Esophagus muscularis mucosa (tissue), 4 donors: Measurements from ENCODE around the gene CTH. TPM values are rescaled to one million over a fixed set of nuclear protein-coding genes. Genes with fewer than 3 reads are reported as not detected.

Experiments
- DNase-seq: peaks from one replicate; pipeline ENCODE4 v3.0.0-alpha.2; 2017; ENCODE audit errors: extremely low spot score
- H3K27ac ChIP-seq, 4 donors: fragments of 200-600 bp; sonication (generic); replicated peaks in 1 of 4; 1 replicate in 3 of 4; 2 replicates in 1 of 4; pipeline ENCODE4 v1.5.1; 2016 to 2019; ENCODE audit warnings: mild to moderate bottlenecking in 1 of 4
- H3K27me3 ChIP-seq, 4 donors: fragments of 200-600 bp; sonication (generic); one replicate each; pipeline versions ENCODE4 v1.5.1 to v1.6.0; 2016 to 2019
- H3K36me3 ChIP-seq, 4 donors: fragments of 200-600 bp; sonication (generic); one replicate each; pipeline ENCODE4 v1.5.1; 2016 to 2019
- H3K4me1 ChIP-seq, 4 donors: fragments of 200-600 bp; sonication (generic); one replicate each; pipeline ENCODE4 v1.5.1; 2016 to 2019
- H3K4me3 ChIP-seq, 4 donors: fragments of 200-600 bp; sonication (generic); 1 replicate in 2 of 4; 2 replicates in 2 of 4; pipeline ENCODE4 v1.5.1; 2016 to 2019; ENCODE audit warnings: mild to moderate bottlenecking in 4 of 4, moderate library complexity in 1 of 4
- H3K9me3 ChIP-seq, 4 donors: fragments of 200-600 bp; sonication (generic); 1 replicate in 3 of 4; 2 replicates in 1 of 4; pipeline ENCODE4 v1.5.1; 2016 to 2019
- EP300 ChIP-seq: sonication (generic); formaldehyde crosslinking; IDR thresholded peaks from one replicate; pipeline ENCODE4 v1.6.1; 2017; ENCODE audit warnings: antibody characterized with exemption
- POLR2A ChIP-seq: fragments of 450-650 bp; IDR thresholded peaks from one replicate; pipeline ENCODE4 v1.6.1; 2017; ENCODE audit warnings: antibody characterized with exemption, moderate library complexity, mild to moderate bottlenecking, low read depth
- WGBS: methylation state at CpG from one replicate; pipeline ENCODE4 v1.1.5; 2018; 5-methylcytosine and 5-hydroxymethylcytosine counted together
- intact Hi-C: fragments of 100-400 bp; cut with DNase I; formaldehyde crosslinking; loops from one replicate; pipeline ENCODE4 v1.15.1; 2023
- small RNA-seq, 3 donors: library from RNA; depleted of rRNA; stranded (forward); fragments of <200 nt; gene quantifications; one replicate each; pipeline ENCODE3, GENCODE V24; 2016
- total RNA-seq, 4 donors: library from RNA; depleted of rRNA; stranded (reverse); fragments of >200 nt; gene quantifications; one replicate each; pipeline versions ENCODE4 v1.1.0 to v1.2.1, GENCODE V29; 2016
- TF ChIP-seq, protein P1 (sequence below), 3 experiments: fragments of 200-600 bp in 2 of 3; fragments of 450-650 bp in 1 of 3; sonication (generic) in 2 of 3; IDR thresholded peaks; one replicate each; pipeline ENCODE4 v1.5.1; 2017 to 2019; ENCODE audit warnings: antibody characterized with exemption in 3 of 3, mild to moderate bottlenecking in 2 of 3, moderate library complexity in 1 of 3

Gene CTH
- total RNA-seq, 4 donors from 2014 or later: 1.1 to 5.0 (median 3.8) TPM

DNA sequence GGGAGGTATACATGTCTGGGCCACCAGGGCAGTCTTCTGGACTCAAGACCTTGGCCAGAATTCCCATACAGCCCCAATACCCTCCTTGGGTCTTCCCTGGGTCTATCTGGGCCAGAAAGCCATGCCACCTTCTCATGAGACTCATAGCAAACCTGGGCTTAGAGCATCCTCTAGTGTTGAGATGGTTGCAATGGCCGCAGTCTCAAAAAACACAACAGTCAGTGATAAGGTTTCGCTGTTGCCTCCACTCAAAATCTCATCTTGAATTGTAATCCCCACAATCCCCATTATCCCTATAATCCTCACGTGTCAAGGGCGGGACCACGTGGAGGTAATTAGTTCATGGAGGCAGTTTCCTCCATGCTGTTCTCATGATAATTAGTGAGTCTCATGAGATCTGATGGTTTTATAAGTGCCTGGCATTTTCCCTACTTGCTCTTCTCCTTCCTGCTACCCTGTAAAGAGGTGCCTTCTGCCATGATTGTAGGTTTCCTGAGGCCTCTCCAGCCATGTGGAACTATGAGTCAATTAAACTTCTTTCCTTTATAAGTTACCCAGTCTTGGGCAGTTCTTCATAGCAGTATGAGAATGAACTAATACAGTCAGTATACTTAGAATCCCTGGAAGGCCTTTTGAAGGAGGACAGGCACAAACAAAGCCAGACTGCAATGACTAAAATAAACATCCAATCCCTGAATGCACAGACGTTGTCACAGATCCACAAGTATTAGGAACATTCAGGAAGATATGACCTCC is 77.0 kb downstream of the CTH start:
- intact Hi-C loops: no loop called here
- TF ChIP-seq EP300: no peak
- TF ChIP-seq POLR2A: no peak
- TF ChIP-seq, protein P1, sequence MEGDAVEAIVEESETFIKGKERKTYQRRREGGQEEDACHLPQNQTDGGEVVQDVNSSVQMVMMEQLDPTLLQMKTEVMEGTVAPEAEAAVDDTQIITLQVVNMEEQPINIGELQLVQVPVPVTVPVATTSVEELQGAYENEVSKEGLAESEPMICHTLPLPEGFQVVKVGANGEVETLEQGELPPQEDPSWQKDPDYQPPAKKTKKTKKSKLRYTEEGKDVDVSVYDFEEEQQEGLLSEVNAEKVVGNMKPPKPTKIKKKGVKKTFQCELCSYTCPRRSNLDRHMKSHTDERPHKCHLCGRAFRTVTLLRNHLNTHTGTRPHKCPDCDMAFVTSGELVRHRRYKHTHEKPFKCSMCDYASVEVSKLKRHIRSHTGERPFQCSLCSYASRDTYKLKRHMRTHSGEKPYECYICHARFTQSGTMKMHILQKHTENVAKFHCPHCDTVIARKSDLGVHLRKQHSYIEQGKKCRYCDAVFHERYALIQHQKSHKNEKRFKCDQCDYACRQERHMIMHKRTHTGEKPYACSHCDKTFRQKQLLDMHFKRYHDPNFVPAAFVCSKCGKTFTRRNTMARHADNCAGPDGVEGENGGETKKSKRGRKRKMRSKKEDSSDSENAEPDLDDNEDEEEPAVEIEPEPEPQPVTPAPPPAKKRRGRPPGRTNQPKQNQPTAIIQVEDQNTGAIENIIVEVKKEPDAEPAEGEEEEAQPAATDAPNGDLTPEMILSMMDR (IDR thresholded peaks at IDR 0.05): peak in 2 of 3 experiments; percentile 13 to 41
- H3K4me3 ChIP-seq: no peak overlapping the region
- no peak for DNase-seq
- peaks cover 0 to 17% (median 10%) of the 10 kb centered on the region in 4 donors for H3K4me1 ChIP-seq
- H3K27ac ChIP-seq: no peak overlapping the region
- no peaks in the 10 kb centered on the region for H3K36me3 ChIP-seq
- 78% methylated on average over 6 of the region's 6 CpGs for WGBS
- H3K9me3 ChIP-seq: peaks cover 0 to 5% (median 0%) of the 10 kb centered on the region in 4 donors
- H3K27me3 ChIP-seq: no peaks in the 10 kb centered on the region

Small RNA genes within 50 kb of the gene (small RNA-seq; reads per million reads assigned to genes)
- gene RF00017: 0 reads per million in 3 donors

Other genes starting within 250 kb of the CTH start
- gene LRRC40, start 205.7 kb upstream of the CTH start, total RNA-seq: 10 to 100 TPM; 11.5 to 15.4 (median 14.6) TPM
- 100 to 1,000 TPM in 1 of 4 donors, 10 to 100 TPM in 3; 72.6 to 127 (median 86.3) TPM for gene SRSF11, start 189.9 kb upstream of the CTH start, total RNA-seq
- 10 to 100 TPM; 23.0 to 30.2 (median 26.5) TPM for gene ANKRD13C, start 56.5 kb upstream of the CTH start, total RNA-seq